Measurements from ENCODE around the gene ARHGAP18.
"Not testable (repeated sequence)": the region's sequence is repeated elsewhere in the genome, so short reads cannot be mapped to it uniquely, and the experiment has no call there.

GRCh38 chr6:129574605-129575004, 135.4 kb downstream of the ARHGAP18 start:
- not testable (repeated sequence) for TF ChIP-seq POLR2A (IDR thresholded peaks at IDR 0.05; ENCODE audit: low read depth, low read length); CHD1 (IDR thresholded peaks at IDR 0.05; ENCODE audit: low read depth, low read length); SP1 (IDR thresholded peaks at IDR 0.05; ENCODE audit: low read depth, low read length); REST (IDR thresholded peaks at IDR 0.05; ENCODE audit: low read depth, low read length); FOXK2 (IDR thresholded peaks at IDR 0.05); MLLT1 (IDR thresholded peaks at IDR 0.05); TARDBP (IDR thresholded peaks at IDR 0.05; ENCODE audit: borderline replicate concordance); ZZZ3 (IDR thresholded peaks at IDR 0.05; ENCODE audit: control insufficient read depth, insufficient read length, low read depth); ETV6 (conservative IDR thresholded peaks at IDR 0.05 in 1 of 2, IDR thresholded peaks at IDR 0.05 in 1 of 2; ENCODE audit: borderline replicate concordance in 1 of 2, low read depth in 1 of 2); CTCF (IDR thresholded peaks at IDR 0.05 in 2 of 3, conservative IDR thresholded peaks at IDR 0.05 in 1 of 3; ENCODE audit: control insufficient read depth in 2 of 3, extremely low read depth in 1 of 3, insufficient read depth in 1 of 3, low read depth in 3 of 3, low read length in 3 of 3); BCL3 (IDR thresholded peaks at IDR 0.05; ENCODE audit: borderline replicate concordance, insufficient read depth, low read depth, low read length, poor library complexity, severe bottlenecking); EGR1 (IDR thresholded peaks at IDR 0.05; ENCODE audit: borderline replicate concordance in 1 of 2, low read depth in 2 of 2, low read length in 2 of 2); JUND (IDR thresholded peaks at IDR 0.05; ENCODE audit: low read depth, low read length)

All from GM12878 (cell line).